HepG2 (cell line): ENCODE measurements around the gene ANKRD52. TPM values are rescaled to one million over a fixed set of nuclear protein-coding genes. Genes with fewer than 3 reads are reported as not detected.

Experiments
- ATAC-seq: fragments of 200-7000 bp; cut with Tn5 transposase; 3 replicates; pipeline ENCODE4 v1.9.1; 2020; ENCODE audit warnings: mild to moderate bottlenecking, moderate library complexity
- BruUV-seq: library from RNA; stranded (reverse); fragments of 400-500 nt; replicated peaks from 2 replicates; lab custom pipeline; 2021; lab: Mats Ljungman, UMichigan
- CTCF ChIA-PET: fragments of 300-600 bp; formaldehyde crosslinking; extraction: SDS; loops from one replicate; lab custom pipeline; 2021; ENCODE audit warnings: low total read pairs, inconsistent platforms, low intra/inter-chr PET ratio; lab: Yijun Ruan, JAX
- POLR2A ChIA-PET: fragments of 350-600 bp; sonication (Branson Sonifier 250); formaldehyde crosslinking; loops from one replicate; lab custom pipeline; 2020; ENCODE audit warnings: antibody characterized with exemption, inconsistent platforms; lab: Yijun Ruan, JAX
- DNase-seq: peaks from one replicate; pipeline ENCODE4 v3.0.0-alpha.2; 2015; ENCODE audit warnings: low spot score
- FAIRE-seq: peaks from 3 replicates; lab custom pipeline; 2011; peaks lifted over from hg19 to GRCh38; lab: Jason Lieb, UNC
- H2AFZ ChIP-seq: one replicate; pipeline ENCODE4 v1.6.1; 2011; ENCODE audit warnings: low read length, inconsistent platforms
- H3K27ac ChIP-seq: fragments of 300-600 bp; 3 replicates; pipeline ENCODE4 v1.8.0; 2011; ENCODE audit warnings: mixed run types, mild to moderate bottlenecking, mixed read lengths, low read length, inconsistent platforms; ENCODE audit not compliant: insufficient read depth; ENCODE audit errors: extremely low read length
- H3K27me3 ChIP-seq, 2 experiments: fragments of 200-600 bp in 1 of 2; 2 replicates in 1 of 2; 3 replicates in 1 of 2; pipeline versions ENCODE4 v1.6.0 to v1.8.0; 2011; ENCODE audit warnings: low read length in 2 of 2, mild to moderate bottlenecking in 2 of 2, moderate library complexity in 2 of 2, inconsistent platforms in 1 of 2; ENCODE audit not compliant: insufficient read depth in 2 of 2, control insufficient read depth in 1 of 2
- H3K36me3 ChIP-seq, 2 experiments: fragments of 200-600 bp in 1 of 2; replicated peaks in 1 of 2; 2 replicates in 1 of 2; 3 replicates in 1 of 2; pipeline versions ENCODE4 v1.5.1 to v1.8.0; 2011; ENCODE audit warnings: low read length in 2 of 2, inconsistent platforms in 1 of 2; ENCODE audit not compliant: insufficient read depth in 2 of 2, control insufficient read depth in 1 of 2
- H3K4me1 ChIP-seq: 2 replicates; pipeline ENCODE4 v1.5.1; 2012; ENCODE audit warnings: low read length, inconsistent platforms; ENCODE audit not compliant: insufficient read depth
- H3K4me2 ChIP-seq: 2 replicates; pipeline ENCODE4 v1.6.0; 2011; ENCODE audit warnings: low read depth, low read length, inconsistent platforms
- H3K4me3 ChIP-seq, 3 experiments: fragments of 200-600 bp in 1 of 3; sonication (generic), shearing (Covaris generic) in 1 of 3; replicated peaks in 1 of 3; 2 replicates each; pipeline ENCODE4 v1.5.1; 2011 to 2016; ENCODE audit warnings: low read length in 3 of 3, inconsistent platforms in 2 of 3, low read depth in 2 of 3, mild to moderate bottlenecking in 2 of 3, control low read depth in 1 of 3, mixed read lengths in 1 of 3; ENCODE audit not compliant: insufficient read depth in 1 of 3
- H3K79me2 ChIP-seq: one replicate; pipeline ENCODE4 v1.6.1; 2011; ENCODE audit warnings: low read length, inconsistent platforms; ENCODE audit not compliant: insufficient read depth
- H3K9ac ChIP-seq: 2 replicates; pipeline ENCODE4 v1.6.0; 2011; ENCODE audit warnings: mild to moderate bottlenecking, low read depth, low read length, inconsistent platforms; ENCODE audit not compliant: insufficient read depth
- H3K9me3 ChIP-seq: 2 replicates; pipeline ENCODE4 v1.5.1; 2012; ENCODE audit warnings: mild to moderate bottlenecking, low read length
- H4K20me1 ChIP-seq: 2 replicates; pipeline ENCODE4 v1.6.0; 2011; ENCODE audit warnings: inconsistent platforms, mild to moderate bottlenecking, low read length, moderate library complexity; ENCODE audit not compliant: insufficient read depth
- ARNTL ChIP-seq: sonication (generic); formaldehyde crosslinking; IDR thresholded peaks from 2 replicates; pipeline ENCODE4 v1.4.0; 2020; ENCODE audit warnings: mild to moderate bottlenecking, missing genetic modification reagents
- CENPX ChIP-seq: sonication (generic); formaldehyde crosslinking; IDR thresholded peaks from 2 replicates; pipeline ENCODE4 v1.9.0; 2021; ENCODE audit warnings: mild to moderate bottlenecking, missing genetic modification reagents, moderate library complexity
- DMAP1 ChIP-seq: IDR thresholded peaks from 2 replicates; pipeline ENCODE4 v1.6.1; 2016
- HDAC2 ChIP-seq: sonication (generic); formaldehyde crosslinking; IDR thresholded peaks from 2 replicates; pipeline ENCODE4 v1.4.0; 2020; ENCODE audit warnings: missing genetic modification reagents
- HOXA7 ChIP-seq: sonication (generic); formaldehyde crosslinking; IDR thresholded peaks from 2 replicates; pipeline ENCODE4 v1.8.1; 2022; ENCODE audit warnings: mild to moderate bottlenecking, missing genetic modification reagents, moderate library complexity
- IKZF5 ChIP-seq: IDR thresholded peaks from 2 replicates; pipeline ENCODE4 v1.6.1; 2018; ENCODE audit warnings: missing genetic modification reagents, mild to moderate bottlenecking, missing compliant biosample characterization
- IRF2 ChIP-seq: IDR thresholded peaks from 2 replicates; pipeline ENCODE4 v1.6.1; 2018; ENCODE audit warnings: missing genetic modification reagents, missing compliant biosample characterization
- KLF6 ChIP-seq: IDR thresholded peaks from 2 replicates; pipeline ENCODE4 v1.8.0; 2016; ENCODE audit warnings: missing biosample characterization, missing genetic modification reagents
- NFKBIZ ChIP-seq: IDR thresholded peaks from 2 replicates; pipeline ENCODE4 v1.6.1; 2018; ENCODE audit warnings: missing genetic modification reagents, missing compliant biosample characterization
- ONECUT2 ChIP-seq: sonication (generic); formaldehyde crosslinking; IDR thresholded peaks from 2 replicates; pipeline ENCODE4 v1.4.0; 2020; ENCODE audit warnings: missing genetic modification reagents
- PATZ1 ChIP-seq: sonication (generic); formaldehyde crosslinking; IDR thresholded peaks from 2 replicates; pipeline ENCODE4 v1.4.0; 2020; ENCODE audit warnings: missing genetic modification reagents
- POLR2AphosphoS5 ChIP-seq: IDR thresholded peaks from 2 replicates; pipeline ENCODE4 v1.6.1; 2012; ENCODE audit warnings: low read depth, low read length
- RFX1 ChIP-seq: fragments of 450-650 bp; IDR thresholded peaks from 2 replicates; pipeline ENCODE4 v1.6.1; 2017
- ZFP36 ChIP-seq: fragments of 150-350 bp; IDR thresholded peaks from 2 replicates; pipeline ENCODE4 v1.6.1; 2018; ENCODE audit warnings: borderline replicate concordance, low read length, low read depth; ENCODE audit not compliant: partially characterized antibody
- ZFP37 ChIP-seq: sonication (generic); formaldehyde crosslinking; IDR thresholded peaks from 2 replicates; pipeline ENCODE4 v1.4.0; 2020; ENCODE audit warnings: missing genetic modification reagents, borderline replicate concordance
- ZNF224 ChIP-seq: sonication (generic); formaldehyde crosslinking; IDR thresholded peaks from 2 replicates; pipeline ENCODE4 v1.5.0; 2020; ENCODE audit warnings: mild to moderate bottlenecking, missing genetic modification reagents
- ZNF496 ChIP-seq: sonication (generic); formaldehyde crosslinking; IDR thresholded peaks from 2 replicates; pipeline ENCODE4 v1.8.1; 2023; ENCODE audit warnings: mild to moderate bottlenecking, moderate library complexity, missing genetic modification reagents; ENCODE audit not compliant: insufficient replicate concordance
- ZNF839 ChIP-seq: sonication (generic); formaldehyde crosslinking; IDR thresholded peaks from 2 replicates; pipeline ENCODE4 v1.4.0; 2020; ENCODE audit warnings: missing genetic modification reagents, mild to moderate bottlenecking, borderline replicate concordance
- ZNF883 ChIP-seq: sonication (generic); formaldehyde crosslinking; IDR thresholded peaks from 2 replicates; pipeline ENCODE4 v1.5.1; 2020; ENCODE audit warnings: mild to moderate bottlenecking, missing genetic modification reagents; ENCODE audit errors: not compliant biosample characterization
- WGBS: methylation state at CpG from one replicate; pipeline ENCODE4 v1.1.6; 2017; ENCODE audit warnings: low lambda C conversion rate; 5-methylcytosine and 5-hydroxymethylcytosine counted together
- in situ Hi-C: cut with HindIII; loops from 2 replicates; pipeline ENCODE4 v1.10.0; 2017; ENCODE audit warnings: low pct_unique_long_range_greater_than_20kb; ENCODE audit not compliant: extremely low pct_ligation_motif_present
- intact Hi-C: fragments of 100-400 bp; cut with micrococcal nuclease; formaldehyde crosslinking; loops from one replicate; pipeline ENCODE4 v1.10.0; 2022; ENCODE audit not compliant: unreplicated experiment
- polyA plus RNA-seq, 8 experiments: library from polyadenylated mRNA; depleted of rRNA in 3 of 8; stranded (reverse) in 7 of 8; unstranded in 1 of 8; fragments of >200 nt; fragmentation: Illumina TruSeq in 4 of 8; extraction: Trizol in 4 of 8; gene quantifications; 2 replicates each; pipeline versions ENCODE4 v1.2.1 to v1.2.3, GENCODE V29; 2011 to 2016; ENCODE audit warnings: low read depth in 4 of 8, missing spikeins in 1 of 8, mixed read lengths in 1 of 8; ENCODE audit not compliant: insufficient read depth in 1 of 8
- total RNA-seq, 5 experiments: library from RNA; depleted of rRNA; stranded (reverse); fragments of >200 nt; fragmentation: Illumina TruSeq; extraction: Trizol; gene quantifications; 2 replicates each; pipeline ENCODE4 v1.2.3, GENCODE V29; 2016; ENCODE audit warnings: low read depth in 1 of 5
- TF ChIP-seq, protein P1 (sequence below): sonication (generic); formaldehyde crosslinking; conservative IDR thresholded peaks from 2 replicates; pipeline ENCODE4 v1.8.0; 2022; ENCODE audit warnings: missing genetic modification reagents

ANKRD52 gene
- total and polyA plus RNA-seq, 2 of the 13 experiments (the other 11 are each of a cell fraction or from before 2014, with no cell fraction given) = 7.8 to 9.2 TPM

DNA sequence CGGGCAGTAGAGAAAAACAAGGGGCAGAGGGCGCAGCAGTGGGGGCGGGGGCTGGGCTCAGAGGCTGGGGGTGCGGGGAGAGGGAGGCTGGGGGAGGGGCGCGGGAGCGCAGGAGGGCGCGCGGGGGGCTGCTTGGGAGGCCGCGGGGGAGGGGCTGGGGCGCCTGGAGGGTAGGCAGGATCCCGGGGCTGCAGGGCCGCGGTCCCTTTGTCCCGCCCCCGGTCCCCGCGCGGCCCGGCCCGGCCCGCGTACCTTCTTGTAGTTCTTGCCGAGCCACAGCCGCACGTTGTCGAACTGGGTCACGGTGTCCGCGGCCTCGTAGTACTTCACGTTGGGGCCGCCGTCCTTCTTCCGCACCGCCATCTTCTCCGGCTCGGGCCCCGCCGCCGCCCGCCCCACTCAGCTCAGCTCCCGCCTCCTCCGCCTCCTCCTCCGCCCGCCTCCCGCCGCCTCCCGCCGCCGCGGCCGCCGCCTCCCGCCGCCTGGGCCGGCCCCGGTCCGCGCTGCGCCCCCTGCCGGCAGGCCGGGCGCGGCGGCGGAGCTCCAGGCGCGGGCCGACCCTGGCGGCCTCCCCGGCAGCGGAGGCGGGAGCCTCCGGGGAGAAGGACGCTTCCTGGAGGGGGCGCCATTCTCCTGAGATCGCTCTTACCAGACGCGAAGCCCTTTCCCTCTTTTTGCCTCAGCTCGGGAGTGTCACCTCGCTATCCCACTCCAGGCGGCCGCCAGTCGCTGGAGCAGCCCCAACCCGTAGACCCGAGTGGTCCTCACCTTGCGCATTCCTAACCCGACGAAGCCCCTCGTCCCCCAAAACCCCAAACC lies 68.9 kb downstream of the ANKRD52 start, which contains the start of gene SMARCC2:
Gene SMARCC2, minus strand, starts transcription at position 385 of the 819 bp plus-strand sequence. Its CDS starts 22 bp downstream, at position 363.
- Histone ChIP-seq H3K4me3 (peak within 1 kb of the TSS; percentile 76 to 94 (median 93)), H3K36me3 (peaks cover 2 to 16% of the 10 kb centered on the region in 2 experiments; a peak in 2 of 5 replicates), H3K27ac (peak within 1 kb of the TSS; percentile 74), H3K9me3 (no peaks in the 10 kb centered on the region), H3K27me3 (no peaks in the 10 kb centered on the region; a peak in 1 of 5 replicates), H3K79me2 (peaks cover 19% of the 10 kb centered on the region), H3K9ac (peak within 1 kb of the TSS; percentile 76), H4K20me1 (no peaks in the 10 kb centered on the region), H3K4me1 (peaks cover 34% of the 10 kb centered on the region), H2AFZ (peak within 1 kb of the TSS; percentile 56), H3K4me2 (peak within 1 kb of the TSS; percentile 86)
- ATAC-seq (peak; percentile 86), DNase-seq (peak; percentile 73), FAIRE-seq (no peak)
- intact Hi-C loops = loop anchor here (1.0 to 2.0 kb wide), 2 partner anchors 63 to 70 kb away; no protein-coding TSS in a partner anchor
- WGBS = 2% methylated on average over 33 of the region's 93 CpGs
- no TSS peak for BruUV-seq
- in situ Hi-C loops = loop anchor here (5.0 kb wide), 1 partner anchor 62 kb away; the partner anchor contains the start of gene ESYT1
- CTCF ChIA-PET = interaction anchor here (0.8 to 2.7 kb wide), 7 partner anchors 31 to 450 kb away, joined by 3 to 49 read pairs (median 3); partner anchors contain the start of genes ERBB3, ESYT1, MYL6 and MYL6B
- POLR2A ChIA-PET = interaction anchor here (0.8 to 3.6 kb wide), 19 partner anchors 9 to 299 kb away, joined by 3 to 48 read pairs (median 6); partner anchors contain the start of genes CNPY2, ESYT1, GLS2 and MYL6
- no peak; the same call in 1 of the 2 replicates for TF ChIP-seq DMAP1 (CRISPR knock-in tag)
- no peak for TF ChIP-seq ARNTL
- TF ChIP-seq ZNF883 (CRISPR knock-in tag) = no peak
- TF ChIP-seq HDAC2 (CRISPR knock-in tag) = peak; percentile 34; the same call in 1 of the 2 replicates
- TF ChIP-seq HOXA7 (CRISPR knock-in tag) = no peak
- no peak for TF ChIP-seq ONECUT2 (CRISPR knock-in tag)
- TF ChIP-seq ZFP37 (CRISPR knock-in tag) = no peak
- no peak for TF ChIP-seq ZNF839 (CRISPR knock-in tag)
- no peak for TF ChIP-seq NFKBIZ (CRISPR knock-in tag)
- peak; percentile 99 for TF ChIP-seq ZFP36
- TF ChIP-seq, protein P1, sequence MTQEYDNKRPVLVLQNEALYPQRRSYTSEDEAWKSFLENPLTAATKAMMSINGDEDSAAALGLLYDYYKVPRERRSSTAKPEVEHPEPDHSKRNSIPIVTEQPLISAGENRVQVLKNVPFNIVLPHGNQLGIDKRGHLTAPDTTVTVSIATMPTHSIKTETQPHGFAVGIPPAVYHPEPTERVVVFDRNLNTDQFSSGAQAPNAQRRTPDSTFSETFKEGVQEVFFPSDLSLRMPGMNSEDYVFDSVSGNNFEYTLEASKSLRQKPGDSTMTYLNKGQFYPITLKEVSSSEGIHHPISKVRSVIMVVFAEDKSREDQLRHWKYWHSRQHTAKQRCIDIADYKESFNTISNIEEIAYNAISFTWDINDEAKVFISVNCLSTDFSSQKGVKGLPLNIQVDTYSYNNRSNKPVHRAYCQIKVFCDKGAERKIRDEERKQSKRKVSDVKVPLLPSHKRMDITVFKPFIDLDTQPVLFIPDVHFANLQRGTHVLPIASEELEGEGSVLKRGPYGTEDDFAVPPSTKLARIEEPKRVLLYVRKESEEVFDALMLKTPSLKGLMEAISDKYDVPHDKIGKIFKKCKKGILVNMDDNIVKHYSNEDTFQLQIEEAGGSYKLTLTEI (CRISPR knock-in tag) = no peak
- TF ChIP-seq KLF6 = no peak
- TF ChIP-seq CENPX (CRISPR knock-in tag) = no peak
- no peak for TF ChIP-seq ZNF496 (CRISPR knock-in tag)
- TF ChIP-seq RFX1 = no peak
- TF ChIP-seq ZNF224 = 0 out of 2 replicates have a peak, but pooled peaks have one; percentile 72
- no peak for TF ChIP-seq POLR2AphosphoS5
- no peak for TF ChIP-seq PATZ1
- no peak for TF ChIP-seq IKZF5 (CRISPR knock-in tag)
- TF ChIP-seq IRF2 (CRISPR knock-in tag) = 0 out of 2 replicates have a peak, but pooled peaks have one; percentile 18
